WERI-Rb-1 (cell line): ENCODE data around the gene TMEM108.

Source experiments
- DNase-seq: peaks from one replicate; pipeline ENCODE4 v3.0.0-alpha.2; 2020
- H3K27ac ChIP-seq: fragments of 250-450 bp; sonication (Bioruptor Pico); 2 replicates; pipeline ENCODE4 v1.5.1; 2020; ENCODE audit warnings: mild to moderate bottlenecking, moderate library complexity
- H3K27me3 ChIP-seq: fragments of 250-450 bp; sonication (Bioruptor Pico); 2 replicates; pipeline ENCODE4 v1.5.1; 2021; ENCODE audit warnings: mild to moderate bottlenecking, low read depth, moderate library complexity; ENCODE audit not compliant: insufficient read depth, severe bottlenecking
- H3K36me3 ChIP-seq: fragments of 250-450 bp; sonication (Bioruptor Pico); 2 replicates; pipeline ENCODE4 v1.5.1; 2020; ENCODE audit warnings: mild to moderate bottlenecking, moderate library complexity
- H3K4me3 ChIP-seq: 2 replicates; pipeline ENCODE4 v1.5.1; 2011; ENCODE audit warnings: low read depth, mild to moderate bottlenecking, control low read depth, low read length
- H3K9me3 ChIP-seq: fragments of 250-450 bp; sonication (Bioruptor Pico); 2 replicates; pipeline ENCODE4 v1.5.1; 2021; ENCODE audit warnings: mild to moderate bottlenecking, moderate library complexity; ENCODE audit not compliant: severe bottlenecking
- CTCF ChIP-seq: IDR thresholded peaks from 2 replicates; pipeline ENCODE4 v1.5.1; 2011; ENCODE audit warnings: low read depth, mild to moderate bottlenecking, control low read depth, inconsistent platforms, low read length

TMEM108 gene

GRCh38 chr3:133400006-133400515 is 361.9 kb downstream of the TMEM108 start, which contains the start of gene BFSP2:
BFSP2 (plus strand) TSS chr3:133400056; CDS start chr3:133400084, 28 bp downstream.
- DNase-seq, result no peak
- Histone ChIP-seq H3K27ac (no peak within 1 kb of the TSS), H3K36me3 (no peaks in the 10 kb centered on the region), H3K9me3 (no peaks in the 10 kb centered on the region), H3K27me3 (no peaks in the 10 kb centered on the region), H3K4me3 (no peak within 1 kb of the TSS)
- TF ChIP-seq CTCF, result no peak

GRCh38 chr3:133401374-133402135 is 363.4 kb downstream of the TMEM108 start:
- no peak overlapping the region for H3K4me3 ChIP-seq
- DNase-seq, result no peak
- no peak overlapping the region for H3K27ac ChIP-seq
- H3K9me3 ChIP-seq, result no peaks in the 10 kb centered on the region
- TF ChIP-seq CTCF, result no peak
- H3K36me3 ChIP-seq, result no peaks in the 10 kb centered on the region
- no peaks in the 10 kb centered on the region for H3K27me3 ChIP-seq

GRCh38 chr3:133404920-133405319 is 366.7 kb downstream of the TMEM108 start:
- no peaks in the 10 kb centered on the region for H3K9me3 ChIP-seq
- H3K27ac ChIP-seq, result no peak overlapping the region
- H3K36me3 ChIP-seq, result no peaks in the 10 kb centered on the region
- no peak overlapping the region for H3K4me3 ChIP-seq
- no peak for DNase-seq
- TF ChIP-seq CTCF, result no peak
- H3K27me3 ChIP-seq, result no peaks in the 10 kb centered on the region

GRCh38 chr3:133408366-133408765 is 370.2 kb downstream of the TMEM108 start:
- DNase-seq, result no peak
- Histone ChIP-seq H3K27me3 (no peaks in the 10 kb centered on the region), H3K36me3 (no peaks in the 10 kb centered on the region), H3K9me3 (no peaks in the 10 kb centered on the region), H3K4me3 (no peak overlapping the region), H3K27ac (no peak overlapping the region)
- no peak for TF ChIP-seq CTCF

GRCh38 chr3:133408961-133409360 is 370.8 kb downstream of the TMEM108 start:
- Histone ChIP-seq H3K4me3 (no peak overlapping the region), H3K36me3 (no peaks in the 10 kb centered on the region), H3K27ac (no peak overlapping the region), H3K27me3 (no peaks in the 10 kb centered on the region), H3K9me3 (no peaks in the 10 kb centered on the region)
- no peak for DNase-seq
- TF ChIP-seq CTCF, result no peak
